Uterus (tissue), 4 donors: Measurements from ENCODE around the gene ARHGAP29. TPM values are rescaled to one million over a fixed set of nuclear protein-coding genes. Genes with fewer than 3 reads are reported as not detected.

Experiments
- DNase-seq, 2 donors: peaks; one replicate each; pipeline ENCODE4 v3.0.0-alpha.2; 2019 to 2020
- H3K27ac ChIP-seq, 2 donors: fragments of 200-600 bp; sonication (generic); 1 replicate in 1 of 2; 2 replicates in 1 of 2; pipeline ENCODE4 v1.5.1; 2016 to 2018
- H3K27me3 ChIP-seq, 2 donors: fragments of 200-600 bp; sonication (generic); one replicate each; pipeline ENCODE4 v1.5.1; 2018 to 2019; ENCODE audit warnings: control low read depth in 1 of 2
- H3K36me3 ChIP-seq, 2 donors: fragments of 200-600 bp; sonication (generic); one replicate each; pipeline ENCODE4 v1.5.1; 2019; ENCODE audit warnings: control low read depth in 1 of 2
- H3K4me1 ChIP-seq, 2 donors: fragments of 200-600 bp; sonication (generic); one replicate each; pipeline ENCODE4 v1.5.1; 2018 to 2019; ENCODE audit warnings: control low read depth in 1 of 2
- H3K4me3 ChIP-seq, 2 donors: fragments of 200-600 bp; sonication (generic); 1 replicate in 1 of 2; 2 replicates in 1 of 2; pipeline ENCODE4 v1.5.1; 2018 to 2019; ENCODE audit warnings: mild to moderate bottlenecking in 1 of 2
- H3K9me3 ChIP-seq, 2 donors: fragments of 200-600 bp; sonication (generic); one replicate each; pipeline ENCODE4 v1.5.1; 2019; ENCODE audit warnings: control low read depth in 1 of 2
- CTCF ChIP-seq, 4 experiments: fragments of 200-600 bp in 2 of 4; fragments of 450-650 bp in 2 of 4; sonication (generic) in 2 of 4; IDR thresholded peaks; one replicate each; pipeline ENCODE4 v1.5.1; 2016 to 2019; ENCODE audit warnings: antibody characterized with exemption in 4 of 4, mild to moderate bottlenecking in 2 of 4, moderate library complexity in 1 of 4
- POLR2A ChIP-seq, 2 donors: fragments of 450-650 bp; IDR thresholded peaks; one replicate each; pipeline ENCODE4 v1.6.1; 2016; ENCODE audit warnings: antibody characterized with exemption in 2 of 2, mild to moderate bottlenecking in 1 of 2, moderate library complexity in 1 of 2
- intact Hi-C: fragments of 100-400 bp; cut with DNase I; formaldehyde crosslinking; loops from one replicate; pipeline ENCODE4 v1.15.1; 2023; ENCODE audit warnings: low total_unique reads
- total RNA-seq, 4 donors: library from RNA; depleted of rRNA in 3 of 4; stranded (reverse); fragments of >200 nt in 3 of 4; gene quantifications; one replicate each; pipeline versions ENCODE4 v1.1.0 to v1.2.4, GENCODE V29; 2014 to 2023
- donor health status: DM: yes; HTN: yes; CAD: no.

The ARHGAP29 gene
- total RNA-seq, 4 donors from 2014 or later: 20.0 to 67.3 (median 38.8) TPM

- Histone ChIP-seq H3K4me3 (no peak overlapping the region), H3K9me3 (no peaks in the 10 kb centered on the region), H3K4me1 (no peaks in the 10 kb centered on the region), H3K36me3 (no peaks in the 10 kb centered on the region), H3K27me3 (no peaks in the 10 kb centered on the region), H3K27ac (no peak overlapping the region)
- TF ChIP-seq CTCF (IDR thresholded peaks at IDR 0.05): no peak
- TF ChIP-seq POLR2A (IDR thresholded peaks at IDR 0.05): no peak
- intact Hi-C loops: no loop called here
- no peak for DNase-seq
Observed at GRCh38 chr1:94183197-94183815, 54.1 kb downstream of the ARHGAP29 start.

GRCh38 chr1:94182191-94182590 lies 55.2 kb downstream of the ARHGAP29 start:
- no peaks in the 10 kb centered on the region for H3K4me1 ChIP-seq
- TF ChIP-seq CTCF (IDR thresholded peaks at IDR 0.05) (no peak), POLR2A (IDR thresholded peaks at IDR 0.05) (no peak)
- H3K36me3 ChIP-seq: no peaks in the 10 kb centered on the region
- H3K27ac ChIP-seq: no peak overlapping the region
- no peak for DNase-seq
- intact Hi-C loops: no loop called here
- no peak overlapping the region for H3K4me3 ChIP-seq
- no peaks in the 10 kb centered on the region for H3K9me3 ChIP-seq
- no peaks in the 10 kb centered on the region for H3K27me3 ChIP-seq

DNA sequence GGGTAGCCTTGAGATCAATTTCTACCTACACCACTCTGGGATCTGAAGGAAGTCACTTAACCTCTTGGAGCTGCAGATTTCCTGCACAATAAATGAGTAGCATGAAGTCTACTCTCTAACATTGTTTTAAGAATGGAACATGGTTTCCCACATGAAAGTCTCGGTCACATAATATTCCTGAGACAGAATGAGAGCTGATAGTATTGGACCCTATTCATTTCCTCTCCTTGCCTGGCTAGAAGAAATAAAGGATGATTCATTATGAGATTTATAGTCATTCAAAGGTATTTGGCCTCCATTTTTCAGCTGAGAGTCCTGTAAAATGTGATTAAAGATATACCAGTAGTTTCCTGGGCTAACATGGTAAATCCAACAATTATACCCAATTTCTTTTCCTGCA lies 56.7 kb downstream of the ARHGAP29 start:
- Histone ChIP-seq H3K9me3 (no peaks in the 10 kb centered on the region), H3K36me3 (no peaks in the 10 kb centered on the region), H3K4me1 (no peaks in the 10 kb centered on the region), H3K4me3 (no peak overlapping the region), H3K27ac (no peak overlapping the region), H3K27me3 (no peaks in the 10 kb centered on the region)
- TF ChIP-seq CTCF (IDR thresholded peaks at IDR 0.05) (no peak), POLR2A (IDR thresholded peaks at IDR 0.05) (no peak)
- DNase-seq: no peak
- intact Hi-C loops: no loop called here

DNA sequence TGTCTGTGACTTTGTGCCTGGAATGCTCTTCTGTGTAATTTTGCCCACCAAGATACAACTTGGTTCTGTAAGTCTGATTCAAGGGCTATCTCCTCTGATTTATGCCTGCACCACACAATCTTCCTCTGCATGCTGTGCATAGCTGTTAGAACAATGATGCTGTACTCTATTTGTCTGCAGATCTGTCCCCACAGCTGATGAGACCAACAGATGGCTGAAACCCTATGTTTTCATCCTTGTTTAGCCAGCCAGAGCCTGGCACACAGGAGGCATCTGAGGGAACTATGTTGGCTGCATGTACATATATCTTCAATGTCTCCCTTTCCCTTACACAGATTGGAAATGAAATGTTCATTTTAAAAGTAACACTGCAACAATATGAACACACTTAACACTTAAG lies 58.5 kb downstream of the ARHGAP29 start:
- intact Hi-C loops: no loop called here
- H3K36me3 ChIP-seq: no peaks in the 10 kb centered on the region

DNA sequence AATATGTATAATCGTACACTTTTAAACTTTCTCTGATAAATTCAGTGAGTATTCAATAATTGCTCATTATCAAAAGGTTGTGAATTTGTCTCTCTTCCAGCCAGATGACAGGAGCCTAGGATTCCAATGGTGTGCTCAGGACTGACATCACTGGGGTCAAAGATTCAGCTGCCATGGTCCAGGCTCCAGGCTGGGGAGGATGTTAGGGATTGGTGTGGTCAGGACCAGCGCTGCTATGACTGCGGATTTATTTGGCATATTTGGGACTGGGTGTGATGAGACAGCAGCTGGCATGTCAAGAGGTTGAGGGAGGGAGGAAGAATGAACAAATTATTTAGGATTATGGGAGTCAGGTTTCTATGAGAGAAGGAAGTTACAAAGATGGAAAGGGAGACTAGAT lies 68.3 kb downstream of the ARHGAP29 start:
- Histone ChIP-seq H3K27me3 (no peaks in the 10 kb centered on the region), H3K36me3 (no peaks in the 10 kb centered on the region), H3K4me3 (no peak overlapping the region), H3K27ac (no peak overlapping the region), H3K9me3 (no peaks in the 10 kb centered on the region), H3K4me1 (no peaks in the 10 kb centered on the region)
- no peak for DNase-seq
- intact Hi-C loops: no loop called here
- TF ChIP-seq CTCF (IDR thresholded peaks at IDR 0.05): no peak
- TF ChIP-seq POLR2A (IDR thresholded peaks at IDR 0.05): no peak

More for the DNA sequence above, 58.5 kb downstream of the ARHGAP29 start:
- no peak overlapping the region for H3K4me3 ChIP-seq
- DNase-seq: no peak
- no peak overlapping the region for H3K27ac ChIP-seq
- H3K9me3 ChIP-seq: no peaks in the 10 kb centered on the region
- no peaks in the 10 kb centered on the region for H3K27me3 ChIP-seq
- no peak for TF ChIP-seq CTCF (IDR thresholded peaks at IDR 0.05)
- no peak for TF ChIP-seq POLR2A (IDR thresholded peaks at IDR 0.05)
- H3K4me1 ChIP-seq: no peaks in the 10 kb centered on the region
